NB4 (cell line): ENCODE measurements around the gene CENPH.
"Not testable (repeated sequence)": the region's sequence is repeated elsewhere in the genome, so short reads cannot be mapped to it uniquely, and the experiment has no call there.

ENCODE experiments used
- DNase-seq: peaks from one replicate; pipeline ENCODE4 v3.0.0; 2010; ENCODE audit warnings: low read depth
- H3K4me3 ChIP-seq: one replicate; pipeline ENCODE4 v1.5.1; 2011; ENCODE audit warnings: mild to moderate bottlenecking, low read depth, low read length, moderate library complexity
- MYC ChIP-seq: IDR thresholded peaks from 2 replicates; pipeline ENCODE4 v1.6.1; 2011; ENCODE audit warnings: low read depth, low read length
- POLR2A ChIP-seq: IDR thresholded peaks from 2 replicates; pipeline ENCODE4 v1.6.1; 2011; ENCODE audit warnings: mild to moderate bottlenecking; ENCODE audit not compliant: insufficient read length; ENCODE audit errors: extremely low read depth
- TF ChIP-seq, protein P1 (sequence below): IDR thresholded peaks from one replicate; pipeline ENCODE4 v1.5.1; 2012; ENCODE audit warnings: low read depth, low read length
- TF ChIP-seq, protein P2 (sequence below): IDR thresholded peaks from 2 replicates; pipeline ENCODE4 v1.6.1; 2011; ENCODE audit warnings: low read depth, low read length

The CENPH gene, protein sequence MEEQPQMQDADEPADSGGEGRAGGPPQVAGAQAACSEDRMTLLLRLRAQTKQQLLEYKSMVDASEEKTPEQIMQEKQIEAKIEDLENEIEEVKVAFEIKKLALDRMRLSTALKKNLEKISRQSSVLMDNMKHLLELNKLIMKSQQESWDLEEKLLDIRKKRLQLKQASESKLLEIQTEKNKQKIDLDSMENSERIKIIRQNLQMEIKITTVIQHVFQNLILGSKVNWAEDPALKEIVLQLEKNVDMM

DNA sequence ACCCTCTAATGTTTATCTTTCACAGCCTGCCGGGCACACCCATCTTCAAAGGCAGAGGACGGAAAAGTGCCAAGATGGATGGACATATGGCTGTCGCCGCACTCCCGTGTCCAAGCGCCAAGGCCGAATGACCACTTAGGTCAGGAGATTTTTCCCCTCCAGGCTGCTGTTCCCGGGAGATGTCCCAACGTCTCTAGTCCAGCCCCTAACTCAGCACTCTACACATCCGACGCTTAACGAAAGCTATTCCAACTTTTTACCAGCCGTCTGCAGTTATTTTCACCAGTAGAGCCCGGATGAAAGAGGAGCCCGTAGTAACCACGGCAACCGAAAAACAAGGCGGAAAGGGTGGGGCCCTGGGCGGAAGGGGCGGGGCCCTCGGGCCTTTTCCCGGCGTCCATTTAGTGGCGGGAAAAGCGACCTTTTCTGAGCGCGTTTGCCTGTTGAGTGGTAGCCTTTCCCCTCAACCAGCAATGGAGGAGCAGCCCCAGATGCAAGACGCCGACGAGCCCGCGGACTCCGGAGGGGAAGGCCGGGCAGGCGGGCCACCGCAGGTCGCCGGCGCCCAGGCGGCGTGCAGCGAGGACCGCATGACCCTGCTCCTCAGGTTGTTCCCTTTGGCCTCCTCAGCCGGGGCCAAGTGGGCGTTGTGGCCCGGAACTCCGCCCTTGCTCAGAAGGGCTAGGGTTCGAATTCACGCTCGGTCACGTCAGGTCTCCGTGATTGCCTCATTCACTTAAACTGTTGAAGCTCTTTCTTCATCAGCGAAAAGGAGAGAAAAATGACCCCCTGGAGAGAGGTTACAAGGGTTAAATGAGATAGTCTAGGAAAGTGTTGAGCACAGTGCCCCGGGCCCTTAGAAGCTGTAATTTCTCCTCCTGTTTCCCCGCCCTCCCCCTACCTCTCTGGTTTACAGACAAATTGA, at the start of gene CENPH:
CENPH (plus strand) TSS at position 422 of the 925 bp plus-strand sequence; CDS start at position 474, 52 bp downstream.
- peak within 1 kb of the TSS; percentile 94 for H3K4me3 ChIP-seq
- TF ChIP-seq POLR2A (peak; percentile 66), MYC (peak; percentile 76)
- TF ChIP-seq, protein P1, sequence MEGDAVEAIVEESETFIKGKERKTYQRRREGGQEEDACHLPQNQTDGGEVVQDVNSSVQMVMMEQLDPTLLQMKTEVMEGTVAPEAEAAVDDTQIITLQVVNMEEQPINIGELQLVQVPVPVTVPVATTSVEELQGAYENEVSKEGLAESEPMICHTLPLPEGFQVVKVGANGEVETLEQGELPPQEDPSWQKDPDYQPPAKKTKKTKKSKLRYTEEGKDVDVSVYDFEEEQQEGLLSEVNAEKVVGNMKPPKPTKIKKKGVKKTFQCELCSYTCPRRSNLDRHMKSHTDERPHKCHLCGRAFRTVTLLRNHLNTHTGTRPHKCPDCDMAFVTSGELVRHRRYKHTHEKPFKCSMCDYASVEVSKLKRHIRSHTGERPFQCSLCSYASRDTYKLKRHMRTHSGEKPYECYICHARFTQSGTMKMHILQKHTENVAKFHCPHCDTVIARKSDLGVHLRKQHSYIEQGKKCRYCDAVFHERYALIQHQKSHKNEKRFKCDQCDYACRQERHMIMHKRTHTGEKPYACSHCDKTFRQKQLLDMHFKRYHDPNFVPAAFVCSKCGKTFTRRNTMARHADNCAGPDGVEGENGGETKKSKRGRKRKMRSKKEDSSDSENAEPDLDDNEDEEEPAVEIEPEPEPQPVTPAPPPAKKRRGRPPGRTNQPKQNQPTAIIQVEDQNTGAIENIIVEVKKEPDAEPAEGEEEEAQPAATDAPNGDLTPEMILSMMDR = no peak
- TF ChIP-seq, protein P2, sequence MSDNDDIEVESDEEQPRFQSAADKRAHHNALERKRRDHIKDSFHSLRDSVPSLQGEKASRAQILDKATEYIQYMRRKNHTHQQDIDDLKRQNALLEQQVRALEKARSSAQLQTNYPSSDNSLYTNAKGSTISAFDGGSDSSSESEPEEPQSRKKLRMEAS = peak; percentile 68; the same call in 1 of the 2 replicates
- peak; percentile 94 for DNase-seq

DNA sequence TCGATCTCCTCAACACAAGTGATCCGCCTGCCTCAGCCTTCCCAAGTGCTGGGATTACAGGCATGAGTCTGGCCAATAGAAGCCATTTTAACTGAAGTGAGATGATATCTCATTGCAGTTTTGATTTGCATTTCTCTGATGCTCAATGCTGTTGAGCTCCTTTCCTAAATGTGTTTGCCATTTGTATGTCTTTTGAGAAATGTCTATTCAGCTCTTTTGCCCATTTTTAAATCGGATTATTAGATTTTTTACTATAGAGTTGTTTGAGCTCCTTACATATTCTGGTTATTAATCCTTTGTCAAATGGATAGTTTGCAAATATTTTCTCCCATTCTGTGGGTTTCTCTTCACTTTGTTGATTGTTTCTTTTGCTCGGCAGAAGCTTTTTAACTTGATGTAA, 49.1 kb upstream of the CENPH start:
- not testable (repeated sequence) for DNase-seq, H3K4me3 ChIP-seq

DNA sequence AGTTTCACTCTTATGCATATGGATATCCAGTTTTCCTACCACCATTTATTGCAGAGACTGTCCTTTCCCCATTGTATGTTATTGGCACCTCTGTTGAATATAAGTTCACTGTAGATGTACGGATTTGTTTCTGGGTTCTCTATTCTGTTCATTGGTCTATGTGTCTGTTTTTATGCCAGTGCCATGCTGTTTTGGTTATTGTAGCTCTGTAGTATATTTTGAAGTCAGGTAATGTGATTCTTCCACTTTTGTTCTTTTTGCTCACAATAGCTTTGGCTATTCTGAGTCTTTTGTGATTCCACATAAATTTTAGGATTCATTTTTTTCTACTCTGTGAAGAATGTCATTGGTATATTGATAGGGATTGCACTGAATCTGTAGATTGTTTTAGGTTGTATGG, 48.6 kb upstream of the CENPH start:
- DNase-seq = no peak
- no peak for TF ChIP-seq MYC
- TF ChIP-seq, protein P2 = no peak
- TF ChIP-seq POLR2A = no peak
- TF ChIP-seq, protein P1 = no peak
- no peak overlapping the region for H3K4me3 ChIP-seq

DNA sequence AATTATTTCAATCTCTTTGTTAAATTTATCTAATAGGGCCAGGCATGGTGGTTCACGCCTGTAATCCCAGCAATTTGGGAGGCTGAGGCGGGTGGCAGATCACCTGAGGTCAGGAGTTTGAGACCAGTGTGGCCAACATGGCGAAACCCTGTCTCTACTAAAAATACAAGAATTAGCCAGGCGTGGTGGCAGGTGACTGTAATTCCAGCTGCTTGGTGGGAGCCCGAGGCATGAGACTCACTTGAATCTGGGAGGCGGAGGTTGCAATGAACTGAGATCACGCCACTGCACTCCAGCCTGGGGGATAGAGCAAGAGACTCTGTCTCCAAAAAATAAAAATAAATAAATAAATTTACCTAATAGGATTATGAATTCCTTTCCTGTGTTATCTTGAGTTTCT, 40.8 kb upstream of the CENPH start:
- not testable (repeated sequence) for H3K4me3 ChIP-seq, DNase-seq

DNA sequence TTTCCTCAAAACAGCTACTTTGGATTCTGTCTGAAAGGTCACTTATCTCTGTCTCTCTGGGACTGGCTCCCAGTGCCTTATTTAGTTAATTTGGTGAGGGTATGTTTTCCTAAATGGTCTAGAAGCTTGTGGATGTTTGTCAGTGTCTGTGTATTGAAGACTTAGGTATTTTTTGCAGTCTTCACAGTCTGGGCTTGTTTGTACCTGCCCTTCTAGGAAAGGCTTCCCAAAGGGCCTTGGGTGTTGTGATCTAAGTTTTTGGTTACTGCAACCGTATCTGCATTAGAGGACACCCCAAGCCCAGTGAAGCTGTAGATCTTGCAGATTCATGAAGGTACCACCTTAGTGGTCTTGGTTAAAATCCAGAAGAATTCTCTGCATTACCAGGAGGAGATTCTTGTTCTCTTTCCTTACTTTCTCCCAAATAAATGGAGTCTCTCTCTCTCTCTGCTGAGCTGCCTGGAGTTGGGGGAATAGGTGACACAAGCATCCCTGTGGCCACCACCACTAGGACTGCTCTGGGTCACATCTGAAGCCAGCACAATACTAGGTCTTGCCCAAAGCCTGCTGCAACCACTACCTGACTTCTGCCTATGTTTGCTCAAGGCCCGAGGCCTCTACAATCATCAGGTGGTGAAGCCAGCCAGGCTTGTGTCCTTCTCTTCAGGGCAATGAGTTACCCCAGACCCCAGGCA, 40.3 kb upstream of the CENPH start:
- H3K4me3 ChIP-seq = no peak overlapping the region
- no peak for TF ChIP-seq POLR2A
- TF ChIP-seq MYC = no peak
- TF ChIP-seq, protein P1 = no peak
- TF ChIP-seq, protein P2 = no peak
- no peak for DNase-seq

DNA sequence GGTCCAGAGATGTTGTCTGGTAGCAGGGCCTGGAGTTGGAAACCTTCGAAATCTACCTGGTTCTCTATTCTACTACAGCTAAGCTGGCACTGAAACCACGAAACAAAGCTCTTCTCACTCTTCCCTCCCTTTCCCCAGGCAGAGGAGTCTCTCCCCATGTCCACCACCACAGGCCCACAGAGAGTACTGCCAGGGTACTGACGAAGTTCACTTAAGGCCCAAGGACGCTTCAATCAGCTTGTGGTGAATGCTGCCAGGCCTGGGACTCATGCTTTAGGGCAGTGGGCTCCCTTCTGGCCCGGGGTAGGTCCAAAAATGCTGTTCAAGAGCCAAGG, 39.7 kb upstream of the CENPH start:
- no peak overlapping the region for H3K4me3 ChIP-seq
- no peak for TF ChIP-seq MYC
- TF ChIP-seq, protein P1 = no peak
- TF ChIP-seq, protein P2 = no peak
- no peak for TF ChIP-seq POLR2A
- no peak for DNase-seq
